Lower lobe of right lung (tissue), 2 donors: ENCODE data around the gene DNAJC17. TPM values are rescaled to one million over a fixed set of nuclear protein-coding genes. Genes with fewer than 3 reads are reported as not detected.

Experiments
- ATAC-seq, 2 donors: fragments of 200-7000 bp; cut with Tn5 transposase; one replicate each; pipeline ENCODE4 v1.9.1; 2020 to 2022; ENCODE audit warnings: mild to moderate bottlenecking in 2 of 2, moderate library complexity in 2 of 2
- DNase-seq: peaks from one replicate; pipeline ENCODE4 v3.0.0-alpha.2; 2020
- H3K27ac ChIP-seq: fragments of 200-600 bp; one replicate; pipeline ENCODE4 v1.8.0; 2022
- H3K27me3 ChIP-seq: fragments of 200-600 bp; one replicate; pipeline ENCODE4 v1.8.0; 2022; ENCODE audit warnings: low read depth
- H3K36me3 ChIP-seq: fragments of 200-600 bp; one replicate; pipeline ENCODE4 v1.8.0; 2022; ENCODE audit warnings: mild to moderate bottlenecking
- H3K4me1 ChIP-seq: fragments of 200-600 bp; one replicate; pipeline ENCODE4 v1.8.0; 2022
- H3K4me3 ChIP-seq: fragments of 200-600 bp; one replicate; pipeline ENCODE4 v1.8.0; 2022; ENCODE audit warnings: mild to moderate bottlenecking
- H3K9me3 ChIP-seq: fragments of 200-600 bp; one replicate; pipeline ENCODE4 v1.8.0; 2022
- intact Hi-C: fragments of 100-400 bp; cut with DNase I; formaldehyde crosslinking; loops from one replicate; pipeline ENCODE4 v1.11.0; 2022
- total RNA-seq: library from RNA; stranded (reverse); fragmentation: NEBNext Ultra II Directional; extraction: Animal tissue kit (Norgen Biotek cat#: 25700); gene quantifications from one replicate; pipeline ENCODE4 v1.2.1, GENCODE V29; 2021
- TF ChIP-seq, protein P1 (sequence below): fragments of 200-600 bp; IDR thresholded peaks from one replicate; pipeline ENCODE4 v1.8.0; 2022; ENCODE audit warnings: antibody characterized with exemption, mild to moderate bottlenecking
- donor health status: DM: no; HTN: yes; CAD: no; lungs with severe emphysema.

DNAJC17 gene
- total RNA-seq, 1 donor from 2014 or later, result 28.4 TPM

- Histone ChIP-seq H3K4me3 (no peak overlapping the region), H3K4me1 (no peaks in the 10 kb centered on the region), H3K27me3 (no peaks in the 10 kb centered on the region), H3K36me3 (peaks cover 100% of the 10 kb centered on the region), H3K27ac (no peak overlapping the region), H3K9me3 (no peaks in the 10 kb centered on the region)
- no peak for ATAC-seq
- intact Hi-C loops, result no loop called here
- TF ChIP-seq, protein P1, sequence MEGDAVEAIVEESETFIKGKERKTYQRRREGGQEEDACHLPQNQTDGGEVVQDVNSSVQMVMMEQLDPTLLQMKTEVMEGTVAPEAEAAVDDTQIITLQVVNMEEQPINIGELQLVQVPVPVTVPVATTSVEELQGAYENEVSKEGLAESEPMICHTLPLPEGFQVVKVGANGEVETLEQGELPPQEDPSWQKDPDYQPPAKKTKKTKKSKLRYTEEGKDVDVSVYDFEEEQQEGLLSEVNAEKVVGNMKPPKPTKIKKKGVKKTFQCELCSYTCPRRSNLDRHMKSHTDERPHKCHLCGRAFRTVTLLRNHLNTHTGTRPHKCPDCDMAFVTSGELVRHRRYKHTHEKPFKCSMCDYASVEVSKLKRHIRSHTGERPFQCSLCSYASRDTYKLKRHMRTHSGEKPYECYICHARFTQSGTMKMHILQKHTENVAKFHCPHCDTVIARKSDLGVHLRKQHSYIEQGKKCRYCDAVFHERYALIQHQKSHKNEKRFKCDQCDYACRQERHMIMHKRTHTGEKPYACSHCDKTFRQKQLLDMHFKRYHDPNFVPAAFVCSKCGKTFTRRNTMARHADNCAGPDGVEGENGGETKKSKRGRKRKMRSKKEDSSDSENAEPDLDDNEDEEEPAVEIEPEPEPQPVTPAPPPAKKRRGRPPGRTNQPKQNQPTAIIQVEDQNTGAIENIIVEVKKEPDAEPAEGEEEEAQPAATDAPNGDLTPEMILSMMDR, result no peak
- no peak for DNase-seq
Observed at GRCh38 chr15:40739047-40739446, 68.2 kb downstream of the DNAJC17 start.

GRCh38 chr15:40737048-40737447 is 70.2 kb downstream of the DNAJC17 start:
- DNase-seq, result no peak
- Histone ChIP-seq H3K36me3 (peaks cover 97% of the 10 kb centered on the region), H3K4me1 (no peaks in the 10 kb centered on the region), H3K9me3 (no peaks in the 10 kb centered on the region), H3K27me3 (no peaks in the 10 kb centered on the region), H3K4me3 (no peak overlapping the region), H3K27ac (no peak overlapping the region)
- TF ChIP-seq, protein P1, result no peak
- ATAC-seq, result no peak
- intact Hi-C loops, result no loop called here

GRCh38 chr15:40736575-40736974 is 70.7 kb downstream of the DNAJC17 start:
- Histone ChIP-seq H3K4me1 (no peaks in the 10 kb centered on the region), H3K4me3 (no peak overlapping the region), H3K9me3 (no peaks in the 10 kb centered on the region), H3K27me3 (no peaks in the 10 kb centered on the region), H3K36me3 (peaks cover 97% of the 10 kb centered on the region), H3K27ac (no peak overlapping the region)
- TF ChIP-seq, protein P1, result no peak
- intact Hi-C loops, result no loop called here
- DNase-seq, result no peak
- no peak for ATAC-seq

DNA sequence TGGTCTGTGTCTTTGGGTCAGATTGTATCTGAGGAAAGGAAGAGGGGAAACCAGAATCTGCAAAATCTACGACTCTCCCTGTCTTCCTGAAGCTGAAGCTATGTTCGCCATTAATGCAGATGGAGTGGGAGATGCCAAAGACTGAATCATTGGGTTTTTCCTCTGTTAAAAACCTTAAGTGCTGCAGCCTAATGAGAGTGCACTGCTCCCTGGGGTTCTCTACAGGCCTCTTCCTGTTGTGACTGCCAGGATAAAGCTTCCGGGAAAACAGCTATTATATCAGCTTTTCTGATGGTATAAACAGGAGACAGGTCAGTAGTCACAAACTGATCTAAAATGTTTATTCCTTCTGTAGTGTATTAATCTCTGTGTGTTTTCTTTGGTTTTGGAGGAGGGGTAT is 76.2 kb downstream of the DNAJC17 start:
- no peak for ATAC-seq

GRCh38 chr15:40723919-40724318 is 83.4 kb downstream of the DNAJC17 start:
- ATAC-seq (no peak), DNase-seq (no peak)
- no peaks in the 10 kb centered on the region for H3K27me3 ChIP-seq
- no peak overlapping the region for H3K4me3 ChIP-seq
- no peak overlapping the region for H3K27ac ChIP-seq
- TF ChIP-seq, protein P1, result no peak
- no peaks in the 10 kb centered on the region for H3K4me1 ChIP-seq
- H3K9me3 ChIP-seq, result no peaks in the 10 kb centered on the region
- no peaks in the 10 kb centered on the region for H3K36me3 ChIP-seq
- intact Hi-C loops, result no loop called here

More for the DNA sequence above, 76.2 kb downstream of the DNAJC17 start:
- Histone ChIP-seq H3K27ac (no peak overlapping the region), H3K9me3 (no peaks in the 10 kb centered on the region), H3K4me1 (no peaks in the 10 kb centered on the region), H3K4me3 (no peak overlapping the region), H3K36me3 (peaks cover 44% of the 10 kb centered on the region), H3K27me3 (no peaks in the 10 kb centered on the region)
- intact Hi-C loops, result no loop called here
- no peak for DNase-seq
- TF ChIP-seq, protein P1, result no peak

GRCh38 chr15:40722934-40723333 is 84.3 kb downstream of the DNAJC17 start:
- H3K4me3 ChIP-seq, result no peak overlapping the region
- H3K4me1 ChIP-seq, result no peaks in the 10 kb centered on the region
- H3K9me3 ChIP-seq, result no peaks in the 10 kb centered on the region
- intact Hi-C loops, result no loop called here
- no peaks in the 10 kb centered on the region for H3K36me3 ChIP-seq
- H3K27me3 ChIP-seq, result no peaks in the 10 kb centered on the region
- DNase-seq (no peak), ATAC-seq (no peak)
- H3K27ac ChIP-seq, result no peak overlapping the region
- TF ChIP-seq, protein P1, result no peak
